Kidney epithelial cell (primary cell): ENCODE results near the gene CASP6. TPM values are rescaled to one million over a fixed set of nuclear protein-coding genes. Genes with fewer than 3 reads are reported as not detected.

Experiments
- DNase-seq: peaks from one replicate; pipeline ENCODE4 v3.0.0-alpha.2; 2010; ENCODE audit warnings: low read depth
- H3K27me3 ChIP-seq: 2 replicates; pipeline ENCODE4 v1.6.0; 2011; ENCODE audit warnings: low read length; ENCODE audit not compliant: control insufficient read depth, insufficient read depth
- H3K36me3 ChIP-seq: 2 replicates; pipeline ENCODE4 v1.5.1; 2011; ENCODE audit warnings: low read length; ENCODE audit not compliant: control insufficient read depth, insufficient read depth
- H3K4me3 ChIP-seq: 2 replicates; pipeline ENCODE4 v1.5.1; 2011; ENCODE audit warnings: low read depth, mild to moderate bottlenecking, control low read depth, low read length
- CTCF ChIP-seq: IDR thresholded peaks from 2 replicates; pipeline ENCODE4 v1.5.1; 2011; ENCODE audit warnings: mild to moderate bottlenecking, moderate library complexity, low read length, control low read depth, inconsistent platforms; ENCODE audit not compliant: insufficient read depth, poor library complexity, severe bottlenecking
- total RNA-seq: library from RNA; depleted of rRNA; stranded (reverse); fragments of >200 nt; gene quantifications from 2 replicates; pipeline ENCODE4 v1.2.3, GENCODE V29; 2015

CASP6 gene
- total RNA-seq, 1 donor from 2014 or later = 53.6 TPM

GRCh38 chr4:109672169-109672930 is 30.9 kb downstream of the CASP6 start:
- no peak for TF ChIP-seq CTCF
- H3K4me3 ChIP-seq = no peak overlapping the region
- no peak for DNase-seq
- H3K36me3 ChIP-seq = no peaks in the 10 kb centered on the region
- no peaks in the 10 kb centered on the region for H3K27me3 ChIP-seq

GRCh38 chr4:109671350-109671749 is 31.9 kb downstream of the CASP6 start:
- no peaks in the 10 kb centered on the region for H3K36me3 ChIP-seq
- no peak for DNase-seq
- TF ChIP-seq CTCF = no peak
- H3K27me3 ChIP-seq = no peaks in the 10 kb centered on the region
- no peak overlapping the region for H3K4me3 ChIP-seq

- no peak for TF ChIP-seq CTCF
- DNase-seq = no peak
- Histone ChIP-seq H3K4me3 (no peak overlapping the region), H3K27me3 (no peaks in the 10 kb centered on the region), H3K36me3 (no peaks in the 10 kb centered on the region)
Measured at GRCh38 chr4:109665783-109666485, 37.3 kb downstream of the CASP6 start.

- Histone ChIP-seq H3K36me3 (no peaks in the 10 kb centered on the region), H3K27me3 (no peaks in the 10 kb centered on the region), H3K4me3 (no peak overlapping the region)
- no peak for DNase-seq
- TF ChIP-seq CTCF = no peak
Measured at GRCh38 chr4:109662771-109663170, 40.5 kb downstream of the CASP6 start.

- H3K4me3 ChIP-seq = no peak overlapping the region
- no peaks in the 10 kb centered on the region for H3K27me3 ChIP-seq
- no peaks in the 10 kb centered on the region for H3K36me3 ChIP-seq
- TF ChIP-seq CTCF = no peak
- no peak for DNase-seq
Measured at GRCh38 chr4:109662116-109662515, 41.1 kb downstream of the CASP6 start.
